ENCODE results near the gene MYBBP1A.

GRCh38 chr17:4584917-4585637 lies 29.9 kb upstream of the MYBBP1A start:
- TF ChIP-seq, protein P1, sequence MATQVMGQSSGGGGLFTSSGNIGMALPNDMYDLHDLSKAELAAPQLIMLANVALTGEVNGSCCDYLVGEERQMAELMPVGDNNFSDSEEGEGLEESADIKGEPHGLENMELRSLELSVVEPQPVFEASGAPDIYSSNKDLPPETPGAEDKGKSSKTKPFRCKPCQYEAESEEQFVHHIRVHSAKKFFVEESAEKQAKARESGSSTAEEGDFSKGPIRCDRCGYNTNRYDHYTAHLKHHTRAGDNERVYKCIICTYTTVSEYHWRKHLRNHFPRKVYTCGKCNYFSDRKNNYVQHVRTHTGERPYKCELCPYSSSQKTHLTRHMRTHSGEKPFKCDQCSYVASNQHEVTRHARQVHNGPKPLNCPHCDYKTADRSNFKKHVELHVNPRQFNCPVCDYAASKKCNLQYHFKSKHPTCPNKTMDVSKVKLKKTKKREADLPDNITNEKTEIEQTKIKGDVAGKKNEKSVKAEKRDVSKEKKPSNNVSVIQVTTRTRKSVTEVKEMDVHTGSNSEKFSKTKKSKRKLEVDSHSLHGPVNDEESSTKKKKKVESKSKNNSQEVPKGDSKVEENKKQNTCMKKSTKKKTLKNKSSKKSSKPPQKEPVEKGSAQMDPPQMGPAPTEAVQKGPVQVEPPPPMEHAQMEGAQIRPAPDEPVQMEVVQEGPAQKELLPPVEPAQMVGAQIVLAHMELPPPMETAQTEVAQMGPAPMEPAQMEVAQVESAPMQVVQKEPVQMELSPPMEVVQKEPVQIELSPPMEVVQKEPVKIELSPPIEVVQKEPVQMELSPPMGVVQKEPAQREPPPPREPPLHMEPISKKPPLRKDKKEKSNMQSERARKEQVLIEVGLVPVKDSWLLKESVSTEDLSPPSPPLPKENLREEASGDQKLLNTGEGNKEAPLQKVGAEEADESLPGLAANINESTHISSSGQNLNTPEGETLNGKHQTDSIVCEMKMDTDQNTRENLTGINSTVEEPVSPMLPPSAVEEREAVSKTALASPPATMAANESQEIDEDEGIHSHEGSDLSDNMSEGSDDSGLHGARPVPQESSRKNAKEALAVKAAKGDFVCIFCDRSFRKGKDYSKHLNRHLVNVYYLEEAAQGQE (IDR thresholded peaks at IDR 0.05; ENCODE audit: low read depth) = no peak
- TF ChIP-seq CEBPB (IDR thresholded peaks at IDR 0.05; ENCODE audit: low read depth) (no peak), EZH2 (IDR thresholded peaks at IDR 0.05) (no peak), POLR2A (IDR thresholded peaks at IDR 0.05; ENCODE audit: borderline replicate concordance, extremely low read depth, insufficient read depth, insufficient read length) (no peak), POLR2AphosphoS5 (IDR thresholded peaks at IDR 0.05; ENCODE audit: low read depth, low read length) (no peak), EGR1 (IDR thresholded peaks at IDR 0.05; ENCODE audit: low read depth) (no peak), SP1 (IDR thresholded peaks at IDR 0.05; ENCODE audit: low read depth) (no peak), FOSL1 (IDR thresholded peaks at IDR 0.05; ENCODE audit: low read depth) (no peak), JUND (IDR thresholded peaks at IDR 0.05) (no peak), MAX (IDR thresholded peaks at IDR 0.05) (no peak), RAD21 (IDR thresholded peaks at IDR 0.05; ENCODE audit: low read depth) (no peak), SRF (IDR thresholded peaks at IDR 0.05; ENCODE audit: low read depth) (no peak)
- TF ChIP-seq, protein P2, sequence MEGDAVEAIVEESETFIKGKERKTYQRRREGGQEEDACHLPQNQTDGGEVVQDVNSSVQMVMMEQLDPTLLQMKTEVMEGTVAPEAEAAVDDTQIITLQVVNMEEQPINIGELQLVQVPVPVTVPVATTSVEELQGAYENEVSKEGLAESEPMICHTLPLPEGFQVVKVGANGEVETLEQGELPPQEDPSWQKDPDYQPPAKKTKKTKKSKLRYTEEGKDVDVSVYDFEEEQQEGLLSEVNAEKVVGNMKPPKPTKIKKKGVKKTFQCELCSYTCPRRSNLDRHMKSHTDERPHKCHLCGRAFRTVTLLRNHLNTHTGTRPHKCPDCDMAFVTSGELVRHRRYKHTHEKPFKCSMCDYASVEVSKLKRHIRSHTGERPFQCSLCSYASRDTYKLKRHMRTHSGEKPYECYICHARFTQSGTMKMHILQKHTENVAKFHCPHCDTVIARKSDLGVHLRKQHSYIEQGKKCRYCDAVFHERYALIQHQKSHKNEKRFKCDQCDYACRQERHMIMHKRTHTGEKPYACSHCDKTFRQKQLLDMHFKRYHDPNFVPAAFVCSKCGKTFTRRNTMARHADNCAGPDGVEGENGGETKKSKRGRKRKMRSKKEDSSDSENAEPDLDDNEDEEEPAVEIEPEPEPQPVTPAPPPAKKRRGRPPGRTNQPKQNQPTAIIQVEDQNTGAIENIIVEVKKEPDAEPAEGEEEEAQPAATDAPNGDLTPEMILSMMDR (IDR thresholded peaks at IDR 0.05 in 2 of 3, conservative IDR thresholded peaks at IDR 0.05 in 1 of 3; ENCODE audit: borderline replicate concordance in 1 of 3, insufficient read depth in 1 of 3, low read depth in 2 of 3, low read length in 2 of 3) = no peak
